ENCODE measurements around the gene USP10. TPM values are rescaled to one million over a fixed set of nuclear protein-coding genes. Genes with fewer than 3 reads are reported as not detected.

USP10 gene
- total RNA-seq, 1 donor from 2014 or later = 55.1 TPM

DNA sequence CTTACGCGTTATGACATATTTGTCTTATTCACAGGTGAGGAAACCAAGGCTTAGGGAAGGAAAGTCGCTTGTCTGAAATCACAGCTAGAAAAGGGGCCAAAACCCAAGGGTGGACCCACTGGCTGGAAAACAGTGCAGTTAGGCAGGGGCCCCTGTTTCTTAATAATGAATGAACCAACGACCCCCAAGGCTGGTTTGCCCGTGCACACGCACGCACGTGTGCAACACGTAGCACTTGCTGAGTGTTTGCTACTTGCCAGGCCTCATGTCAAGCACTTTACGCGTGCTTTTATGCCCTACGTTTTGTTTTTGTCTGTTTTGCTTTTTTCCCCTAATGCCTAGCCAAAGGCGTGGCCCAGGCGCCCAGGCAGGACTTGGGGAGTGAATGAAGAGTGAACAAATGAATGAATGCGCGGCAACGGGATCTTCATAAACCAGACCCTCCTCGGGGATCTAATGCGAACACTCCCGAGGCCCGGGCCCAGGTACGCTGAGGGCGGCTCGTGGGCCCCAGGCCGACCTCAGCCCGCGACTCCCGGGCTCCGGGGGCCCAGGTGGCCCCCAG, 571 bp upstream of the USP10 start:
- no peak for DNase-seq (ENCODE audit: low read depth, low spot score)

DNA sequence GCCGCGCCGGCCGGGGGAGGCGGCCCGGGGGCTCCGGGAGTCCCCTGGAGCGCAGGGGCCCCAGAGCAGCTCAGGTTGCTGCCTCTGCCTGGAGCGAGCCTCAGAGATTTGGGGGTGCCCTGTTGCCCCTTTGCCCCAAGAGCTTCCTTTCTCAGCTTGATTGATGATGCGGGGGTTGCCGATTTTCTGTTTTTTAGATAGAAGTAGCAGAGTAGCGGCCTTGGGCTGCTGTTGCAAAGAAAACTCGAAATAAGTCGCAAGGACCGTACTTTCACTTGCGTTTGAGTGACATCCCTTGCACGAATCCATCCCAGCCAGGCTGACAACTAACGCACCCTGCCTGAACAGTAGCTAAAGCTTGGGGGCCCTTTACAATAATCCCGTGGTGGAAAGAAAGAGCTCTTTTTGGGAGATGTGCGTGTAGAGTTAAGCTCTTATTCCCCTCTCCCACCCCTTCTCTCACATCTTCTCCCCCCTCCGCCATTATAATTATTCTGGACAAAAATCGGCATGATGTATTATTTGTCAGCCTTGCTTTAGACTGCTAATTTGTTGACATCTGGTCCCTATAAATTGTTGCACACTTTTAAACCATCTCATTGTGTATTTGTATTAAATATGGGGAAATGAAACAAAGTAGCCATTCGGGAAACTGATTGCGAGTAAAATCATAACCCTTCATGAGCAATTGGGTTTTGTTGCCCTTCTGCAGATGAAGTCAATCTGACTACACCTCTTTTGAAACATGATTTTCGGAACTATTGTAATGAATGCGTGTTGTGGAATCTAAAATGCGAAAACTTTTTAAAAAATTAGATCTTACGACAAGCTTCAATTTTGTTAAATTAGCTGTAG, 873 bp downstream of the USP10 start:
- DNase-seq (ENCODE audit: low read depth, low spot score) = no peak

DNA sequence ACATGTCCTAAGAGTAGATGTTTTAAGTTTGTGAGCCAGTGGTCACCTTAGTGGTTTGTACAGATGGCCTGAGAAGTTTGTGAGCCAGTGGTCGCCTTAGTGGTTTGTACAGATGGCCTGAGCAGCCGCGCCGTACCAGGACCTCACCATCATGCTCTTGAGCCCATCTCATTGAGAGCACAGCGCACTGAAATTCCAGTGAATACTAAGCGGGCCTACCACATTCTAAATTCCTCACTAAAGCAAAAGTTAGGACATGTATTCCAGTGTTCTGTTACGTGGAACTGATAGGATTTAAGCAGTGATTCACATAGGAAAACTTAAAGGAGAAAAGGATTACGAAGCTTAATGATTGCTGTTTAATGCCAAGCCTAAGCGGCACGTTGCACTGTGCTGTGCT, 3.9 kb downstream of the USP10 start:
- DNase-seq (ENCODE audit: low read depth, low spot score) = no peak

DNA sequence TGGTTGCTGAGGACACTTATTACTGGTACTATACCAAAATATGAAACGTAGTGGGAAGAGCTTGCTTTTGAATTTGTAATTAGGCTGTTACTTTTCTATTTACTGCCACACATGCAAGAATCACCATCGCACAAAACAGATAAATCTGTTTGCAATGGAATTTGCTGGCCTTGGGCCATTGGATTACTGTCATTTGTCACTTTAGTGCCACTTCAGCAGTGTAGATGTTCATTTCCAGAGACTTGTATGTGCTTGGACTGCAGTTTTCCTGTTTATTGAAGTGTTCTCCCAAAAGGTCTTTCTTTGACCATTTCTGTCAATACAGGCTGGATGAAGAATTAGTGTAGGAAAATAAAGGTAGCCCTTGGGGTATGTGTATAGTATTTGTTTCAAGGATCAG, 4.5 kb downstream of the USP10 start:
- no peak for DNase-seq (ENCODE audit: low read depth, low spot score)

DNA sequence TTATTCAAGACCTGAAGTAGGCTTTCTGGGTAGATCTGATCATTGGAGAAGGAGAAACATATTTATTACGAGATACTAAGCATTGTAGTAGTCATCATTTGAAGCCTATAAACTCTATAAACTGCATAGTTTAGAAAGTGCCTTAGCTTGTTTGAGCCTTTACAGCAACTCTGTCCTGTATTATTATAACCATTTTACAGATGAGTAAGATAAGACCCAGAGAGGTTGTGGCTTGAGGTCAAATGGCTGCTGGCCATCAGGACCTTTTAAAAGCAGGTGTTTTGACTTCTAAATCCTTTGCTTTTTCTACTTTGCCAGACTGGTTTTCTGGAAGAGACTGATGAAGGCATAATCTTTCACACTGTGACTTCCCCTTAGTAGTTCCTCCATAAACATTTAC, 7.1 kb downstream of the USP10 start:
- no peak for DNase-seq (ENCODE audit: low read depth, low spot score)

DNA sequence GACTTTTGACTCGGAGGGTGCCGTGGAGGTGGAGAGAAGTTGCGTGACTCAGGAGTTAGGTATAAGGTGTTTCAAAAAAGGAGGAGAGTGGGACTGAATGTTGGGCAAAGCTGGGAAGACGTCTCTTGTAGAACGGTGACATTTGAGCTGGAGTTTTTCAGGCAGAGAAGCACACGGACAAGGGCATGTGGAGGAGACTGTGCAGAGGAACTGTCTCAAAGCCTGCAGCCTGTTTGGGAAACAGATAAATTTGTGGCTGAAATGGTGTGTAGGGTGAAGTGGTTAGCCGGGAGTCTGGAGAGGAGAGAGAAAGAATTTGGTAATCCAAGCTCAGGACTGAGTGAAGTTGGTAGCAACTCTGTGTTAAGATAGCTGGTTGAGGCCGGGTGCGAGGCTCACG, 9.8 kb downstream of the USP10 start:
- no peak for DNase-seq (ENCODE audit: low read depth, low spot score)

DNA sequence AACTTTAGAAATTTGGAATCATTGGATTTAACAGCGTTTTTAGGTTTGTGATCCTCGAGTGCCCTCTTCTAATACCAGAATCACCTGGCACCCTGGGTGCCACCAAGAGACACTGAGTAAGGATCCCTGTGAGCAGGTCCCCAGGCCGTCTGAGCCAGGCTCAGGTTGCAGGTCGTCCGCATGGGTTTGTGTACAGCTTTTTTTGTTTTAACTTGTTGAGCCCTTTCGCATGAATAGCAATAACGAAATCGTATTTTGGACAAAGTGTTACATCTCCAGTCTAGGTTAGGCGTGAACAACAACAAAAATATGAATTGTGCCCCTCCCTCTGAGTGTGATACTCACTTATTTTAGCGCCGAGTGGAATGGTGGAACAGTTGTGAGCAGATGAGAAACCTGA, 10.9 kb downstream of the USP10 start:
- no peak for DNase-seq (ENCODE audit: low read depth, low spot score)

DNA sequence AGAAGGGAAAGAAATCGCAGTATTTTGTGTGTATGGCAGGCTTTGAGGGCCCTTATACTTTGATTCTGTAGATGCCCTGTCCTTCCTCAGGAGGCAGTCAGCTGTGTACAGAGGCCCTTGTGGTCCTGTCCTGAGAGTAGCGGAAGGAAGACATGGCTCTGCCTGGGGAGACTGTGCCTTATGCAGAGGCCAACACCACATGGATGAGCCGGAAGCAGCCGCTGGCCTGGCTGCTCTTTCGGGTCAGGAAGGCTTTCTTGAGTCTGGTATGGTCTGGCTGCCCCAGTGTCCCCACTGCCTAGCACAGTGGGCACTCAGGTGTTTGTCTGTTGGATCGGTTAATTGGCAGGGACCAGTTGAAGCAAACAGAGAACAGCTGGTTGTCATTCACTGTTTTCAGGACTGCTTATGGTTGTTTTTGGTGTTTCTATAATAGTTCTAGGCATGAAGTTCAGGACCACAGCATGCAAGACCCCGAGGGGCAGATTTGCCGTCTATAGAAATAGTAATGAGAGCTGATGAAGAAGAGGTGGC, 12.4 kb downstream of the USP10 start:
- no peak for DNase-seq (ENCODE audit: low read depth, low spot score)

DNA sequence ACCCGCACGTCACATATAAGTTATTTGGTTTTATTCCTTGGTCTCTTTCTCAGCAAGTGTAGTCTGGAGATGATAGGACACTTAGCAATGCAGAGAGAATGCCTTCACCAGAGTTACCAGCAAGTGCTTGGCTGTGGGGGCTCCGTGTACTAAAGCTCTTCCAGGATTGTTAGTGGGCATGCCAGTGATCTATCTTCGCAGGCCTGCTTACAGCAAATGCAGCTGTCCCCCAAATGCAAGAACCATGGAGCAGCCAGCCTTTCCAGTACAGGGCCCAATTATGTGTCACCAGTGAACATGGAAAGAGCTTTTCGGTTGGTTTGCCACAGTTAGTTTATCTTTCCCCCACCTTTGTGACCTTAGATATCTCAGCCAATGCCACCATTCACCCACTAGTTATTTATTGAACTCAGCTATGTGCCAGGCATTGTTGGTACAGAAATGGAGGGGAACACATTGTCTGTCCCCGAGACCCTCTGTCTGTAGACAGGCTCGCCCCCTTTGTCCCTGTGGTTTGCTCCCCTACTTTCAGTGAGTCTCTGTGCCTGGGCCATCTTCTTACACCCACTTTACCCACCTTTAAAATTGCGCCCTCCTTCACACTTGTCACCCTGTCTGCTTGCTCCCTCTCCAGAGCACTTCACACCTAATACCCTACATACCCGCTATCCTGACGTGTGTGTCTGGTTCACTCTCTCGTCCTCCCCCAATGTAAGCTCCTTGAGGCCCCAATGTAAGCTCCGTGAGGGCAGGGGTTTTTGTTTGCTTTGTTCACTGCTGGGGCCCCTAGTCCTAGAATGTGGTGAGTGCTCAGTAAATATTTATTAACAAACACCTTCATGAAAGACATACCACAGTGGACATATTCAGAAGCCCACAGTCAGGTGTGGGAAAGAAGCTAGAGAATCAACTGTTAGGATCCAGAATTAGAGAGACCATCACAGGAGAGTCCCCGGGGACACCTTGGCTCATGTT, 13.3 kb downstream of the USP10 start:
- DNase-seq (ENCODE audit: low read depth, low spot score) = no peak

DNA sequence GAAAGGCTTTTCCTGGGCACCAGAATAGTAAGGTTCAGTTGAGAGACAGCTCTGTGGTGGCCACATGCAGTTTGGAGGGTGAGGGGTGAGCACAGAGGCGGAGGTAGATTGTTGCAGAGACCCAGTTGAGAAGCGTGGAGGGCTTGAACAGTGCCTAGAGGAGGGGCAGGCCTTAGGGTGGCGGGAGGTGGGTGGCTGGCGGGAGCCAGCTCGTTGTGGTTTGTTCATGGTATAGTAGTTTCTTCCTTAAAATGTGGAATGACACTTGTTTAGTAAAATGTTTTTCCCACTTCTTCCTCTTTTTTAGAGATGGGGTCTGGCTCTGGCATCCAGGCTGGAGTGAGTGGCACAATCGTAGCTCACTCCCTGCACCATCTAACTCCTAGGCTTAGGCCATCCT, 14.2 kb downstream of the USP10 start:
- no peak for DNase-seq (ENCODE audit: low read depth, low spot score)

DNA sequence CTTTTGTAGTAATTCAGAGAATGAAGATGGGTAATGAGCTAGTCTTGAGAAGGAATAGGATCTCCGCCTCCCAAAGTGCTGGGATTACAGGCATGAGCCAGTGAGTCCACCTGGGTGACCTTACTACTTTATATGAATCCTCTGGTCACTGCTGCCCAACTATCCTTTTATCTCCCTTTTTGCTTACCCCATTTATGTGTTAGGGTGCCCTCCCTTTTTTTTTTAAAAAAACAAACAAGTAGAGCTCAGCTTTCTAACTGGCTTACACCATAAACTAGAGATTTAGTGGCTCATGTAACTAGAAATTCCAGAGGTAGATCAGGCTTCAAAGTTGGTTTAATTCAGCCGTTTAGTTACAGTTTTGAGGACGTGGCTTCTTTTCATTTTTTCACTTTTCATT, 15.6 kb downstream of the USP10 start:
- DNase-seq (ENCODE audit: low read depth, low spot score) = no peak

DNA sequence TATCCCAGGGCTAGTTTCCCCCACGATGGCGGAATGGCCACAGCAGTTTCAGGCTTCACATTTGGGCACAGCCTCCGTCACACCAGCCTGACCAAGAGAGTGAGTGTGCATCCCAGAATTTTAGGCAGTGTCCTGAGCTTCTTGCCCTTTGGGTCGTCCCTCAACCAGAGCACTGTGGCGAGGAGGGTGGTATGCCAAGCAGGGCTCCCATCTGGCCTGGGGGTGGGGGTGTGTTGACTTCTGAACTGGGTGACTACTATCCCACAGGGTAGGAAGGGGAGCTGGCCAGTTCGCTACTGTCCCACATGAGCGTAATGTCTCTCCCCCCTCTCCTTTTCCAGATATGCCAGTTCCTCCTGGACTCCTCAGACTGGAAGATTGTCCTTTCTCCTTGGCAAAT, 16.1 kb downstream of the USP10 start:
- no peak for DNase-seq (ENCODE audit: low read depth, low spot score)

DNA sequence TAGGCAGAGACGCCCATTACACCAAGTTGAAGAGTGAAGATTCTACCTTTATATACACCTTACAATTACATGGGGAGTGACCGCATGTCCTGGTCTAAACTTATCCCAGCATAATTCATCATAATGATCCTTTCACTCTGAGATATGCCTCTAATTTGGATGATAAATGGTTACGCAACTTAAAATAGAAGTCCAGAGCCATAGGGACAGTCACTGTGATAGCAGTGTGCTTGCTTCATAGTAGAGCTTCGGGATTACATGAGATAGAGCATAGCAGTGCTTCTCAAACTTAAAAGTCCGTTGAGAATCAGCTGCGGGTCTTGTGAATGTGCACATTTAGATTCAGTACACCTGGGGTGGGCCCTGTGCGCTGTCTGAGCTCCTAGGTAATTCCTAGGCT, 16.9 kb downstream of the USP10 start:
- no peak for DNase-seq (ENCODE audit: low read depth, low spot score)

DNA sequence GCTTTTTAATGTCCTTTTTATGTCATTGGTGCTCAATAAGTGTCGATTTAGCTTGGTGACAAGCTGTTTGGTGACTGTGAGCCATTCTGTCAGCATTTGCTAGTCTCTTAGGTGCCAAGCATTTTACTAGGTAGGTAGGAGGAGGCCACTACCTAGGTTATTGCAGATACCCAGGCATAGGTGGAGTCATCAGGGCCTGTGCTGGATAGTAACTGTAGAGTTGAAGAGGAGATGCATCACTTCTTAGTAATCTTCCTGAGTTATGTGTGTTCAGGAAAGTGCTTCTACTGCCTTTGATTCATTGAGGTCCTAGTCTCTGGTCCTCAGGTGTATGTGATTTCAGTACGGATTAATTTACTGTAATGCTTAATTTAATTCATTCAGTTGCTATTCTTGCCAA, 17.7 kb downstream of the USP10 start:
- DNase-seq (ENCODE audit: low read depth, low spot score) = no peak

DNA sequence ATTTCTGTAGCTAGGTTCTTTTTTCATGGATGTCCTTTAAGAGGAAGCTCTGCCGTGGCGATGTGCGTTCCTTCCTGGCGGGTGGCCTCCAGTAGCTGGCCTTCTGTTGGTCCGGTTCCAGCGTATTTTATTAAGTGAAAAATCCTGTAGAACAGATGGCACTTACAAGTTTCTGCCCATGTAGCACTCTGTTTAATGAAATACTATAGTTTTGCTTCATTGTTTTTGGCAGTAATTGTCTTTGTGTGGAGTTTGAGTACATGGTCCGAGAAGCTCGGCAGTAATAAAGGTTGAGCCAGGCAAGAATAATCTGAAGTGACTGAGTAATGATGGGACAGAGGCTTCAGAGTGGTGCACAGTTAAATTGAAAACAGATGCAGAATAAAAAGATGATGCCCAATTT, 20.4 kb downstream of the USP10 start:
- no peak for DNase-seq (ENCODE audit: low read depth, low spot score)

DNA sequence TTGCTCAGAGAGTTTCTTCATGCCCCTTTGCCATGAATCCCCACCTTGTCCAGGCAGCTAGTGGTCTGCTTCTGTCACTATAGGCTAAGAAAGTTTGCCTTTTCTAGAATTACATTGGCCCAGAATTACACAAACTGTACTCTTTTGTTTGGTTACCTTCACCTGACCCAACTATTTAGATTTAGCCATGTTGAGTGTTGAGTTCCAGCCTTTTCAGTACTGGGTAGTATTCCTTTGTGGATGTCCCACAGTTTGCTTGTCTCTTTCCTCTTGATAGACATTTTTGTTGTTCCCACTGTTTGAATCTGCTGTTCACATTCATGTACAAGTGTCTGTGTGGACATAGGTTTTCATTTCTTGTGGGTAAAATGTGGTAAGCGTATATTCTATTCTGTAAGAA, 22.3 kb downstream of the USP10 start:
- DNase-seq (ENCODE audit: low read depth, low spot score) = no peak

DNA sequence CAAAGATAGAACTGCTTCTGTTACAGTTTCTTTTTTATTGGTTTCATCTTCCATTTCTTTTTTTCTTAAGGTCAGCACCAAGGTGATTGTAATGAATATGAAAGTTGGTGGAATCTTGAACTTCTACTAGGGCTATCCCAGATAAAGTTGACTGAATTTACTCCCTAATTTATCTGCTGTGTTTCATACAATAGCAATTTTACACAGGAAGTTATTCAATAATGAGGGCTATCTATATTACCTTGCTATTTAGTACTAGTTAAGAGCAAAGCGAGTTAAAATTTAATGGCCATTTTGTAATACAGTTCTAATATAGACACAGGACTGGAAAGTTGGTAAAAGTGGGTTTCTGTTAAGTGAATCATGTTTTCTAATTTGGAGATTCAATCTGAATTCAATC, 24.1 kb downstream of the USP10 start:
- no peak for DNase-seq (ENCODE audit: low read depth, low spot score)

DNA sequence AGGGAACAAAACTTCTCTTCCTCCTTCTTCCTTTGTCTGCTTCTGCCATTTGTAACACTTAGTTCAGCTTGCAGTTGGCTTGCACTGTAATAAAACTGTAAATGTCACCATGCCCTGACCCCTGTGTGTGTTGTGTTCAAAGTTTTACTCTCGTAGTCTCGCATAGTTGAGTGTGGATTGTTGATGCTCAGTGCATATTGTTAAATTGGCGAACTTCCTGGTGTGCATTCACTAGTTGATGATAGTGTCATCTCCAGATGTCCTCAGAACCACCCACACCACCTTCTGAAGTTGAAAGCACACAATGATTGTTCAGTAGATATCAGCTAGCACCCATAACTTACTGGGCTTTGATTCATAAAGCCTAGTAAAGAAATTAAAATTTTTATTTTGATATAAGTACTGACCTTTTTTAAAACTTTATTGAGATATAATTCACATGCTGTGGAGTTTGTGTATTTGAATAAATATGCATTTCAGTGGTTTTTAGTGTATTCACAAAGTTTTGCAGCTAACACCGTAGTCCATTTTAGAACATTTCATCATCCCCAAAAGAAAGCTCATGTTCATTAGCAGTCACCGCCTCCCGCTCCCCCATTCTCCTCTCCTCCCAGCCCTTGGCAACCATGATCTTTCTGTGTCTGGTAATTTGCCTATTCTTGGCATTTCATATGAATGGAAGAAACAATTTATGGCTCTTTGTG, 25.0 kb downstream of the USP10 start:
- no peak for DNase-seq (ENCODE audit: low read depth, low spot score)

DNA sequence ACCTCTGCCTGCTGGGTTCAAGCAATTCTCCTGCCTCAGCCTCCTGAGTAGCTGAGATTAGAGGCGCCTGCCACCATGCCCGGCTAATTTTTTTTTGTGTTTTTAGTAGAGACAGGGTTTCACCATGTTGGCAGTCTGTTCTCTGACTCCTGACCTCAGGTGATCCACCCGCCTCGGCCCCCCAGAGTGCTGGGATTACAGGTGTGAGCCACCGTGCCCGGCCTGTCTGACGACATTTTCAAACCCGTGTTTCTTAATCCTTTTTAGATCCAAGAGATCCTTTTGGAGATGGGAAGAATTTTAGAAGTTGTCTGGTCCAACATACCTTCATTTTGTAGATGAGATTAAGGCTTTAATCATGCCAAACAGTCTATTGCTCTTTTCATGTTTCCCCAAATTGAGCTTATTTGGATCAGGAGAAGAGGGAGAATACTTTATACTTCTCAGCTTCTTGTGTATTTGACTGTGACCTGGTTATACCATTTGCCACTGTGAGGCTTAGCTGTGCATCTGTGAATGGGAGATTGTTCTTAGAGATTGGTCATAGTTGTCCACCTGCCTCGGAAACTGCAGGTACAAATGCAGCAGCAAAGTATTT, 25.8 kb downstream of the USP10 start:
- DNase-seq (ENCODE audit: low read depth, low spot score) = no peak

DNA sequence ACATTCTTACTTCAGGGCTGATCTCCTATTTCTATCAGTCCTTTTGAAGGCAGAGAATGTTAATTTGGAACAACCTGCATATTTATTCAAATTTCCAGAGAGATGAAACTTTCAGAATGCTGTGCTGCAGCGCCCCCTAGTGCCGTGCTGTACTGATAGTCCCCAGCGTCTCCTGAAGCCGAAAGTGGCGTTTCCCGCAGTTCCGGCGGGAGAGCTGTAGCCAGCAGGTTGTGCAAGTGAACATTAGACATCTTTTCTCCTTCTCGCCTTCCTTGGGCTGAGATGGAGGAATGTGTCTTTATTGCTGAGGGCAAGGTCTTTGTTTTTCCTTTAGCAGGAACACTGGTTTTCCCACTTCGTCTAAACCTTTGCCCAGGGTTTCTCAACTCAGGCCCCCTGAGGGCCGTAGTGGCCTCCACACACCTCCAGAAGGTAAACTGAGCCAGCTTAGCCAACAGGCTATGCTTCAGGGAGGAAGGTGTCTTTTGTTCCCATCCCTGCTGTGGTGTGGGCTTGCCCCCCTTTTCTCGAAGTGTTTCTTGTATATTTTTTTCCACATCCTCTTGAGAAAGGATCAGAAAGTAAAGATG, 26.4 kb downstream of the USP10 start:
- DNase-seq (ENCODE audit: low read depth, low spot score) = peak; percentile 36
